GM04504 (cell line): ENCODE results near the gene CABP1.
"Not testable (repeated sequence)": the region's sequence is repeated elsewhere in the genome, so short reads cannot be mapped to it uniquely, and the experiment has no call there.

Experiments
- DNase-seq: peaks from one replicate; pipeline ENCODE4 v3.0.0-alpha.2; 2012; ENCODE audit warnings: low read depth

CABP1 gene

GRCh38 chr12:120639771-120640721 lies at the start of gene CABP1:
Gene CABP1, plus strand, starts transcription at chr12:120640626. Its CDS starts 60 bp downstream, at chr12:120640686.
- no peak for DNase-seq

- no peak for DNase-seq
These were observed 49.6 kb upstream of the CABP1 start for GRCh38 chr12:120590741-120591407.

DNA sequence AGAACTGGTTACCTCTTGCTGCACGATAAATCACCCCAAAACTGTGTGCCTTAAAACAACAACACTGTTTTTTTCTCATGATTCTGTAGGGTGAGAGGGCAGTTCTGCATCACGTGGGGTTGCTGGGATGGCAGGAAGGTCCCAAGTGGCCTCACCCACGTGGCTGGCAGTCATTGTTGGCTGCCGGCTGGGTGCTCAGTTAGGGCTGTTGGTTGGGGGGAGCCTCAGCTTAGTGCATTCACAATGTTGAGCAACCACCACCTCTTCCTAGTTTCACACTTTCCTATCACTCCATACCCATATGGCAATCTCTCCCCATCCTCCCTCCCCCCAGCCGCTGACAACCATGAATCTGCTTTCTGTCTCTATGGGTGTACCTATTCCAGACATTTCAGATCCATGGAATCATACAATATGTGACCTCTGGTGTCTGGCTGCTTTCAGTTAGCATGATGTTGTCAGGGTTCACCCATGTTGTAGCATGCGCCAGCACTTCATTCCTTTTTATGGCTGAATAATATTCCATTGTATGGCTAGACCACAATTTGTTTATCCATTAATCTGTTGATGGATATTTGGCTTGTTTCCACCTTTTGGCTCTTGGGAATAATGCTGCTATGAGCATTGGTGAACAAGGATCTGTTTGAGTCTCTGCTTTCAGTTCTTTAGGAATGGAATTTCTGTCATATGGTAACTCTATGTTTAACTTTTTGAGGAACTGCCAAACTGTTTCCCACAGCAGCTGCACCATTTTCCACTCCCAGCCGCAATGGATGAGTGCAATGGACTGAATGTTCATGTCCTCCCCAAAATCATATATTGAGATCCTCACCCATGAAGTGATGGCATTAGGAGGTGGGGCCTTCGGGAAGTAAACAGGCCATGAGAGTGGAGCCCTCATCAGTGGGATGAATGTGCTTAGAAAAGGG lies 48.0 kb upstream of the CABP1 start:
- DNase-seq, result no peak

DNA sequence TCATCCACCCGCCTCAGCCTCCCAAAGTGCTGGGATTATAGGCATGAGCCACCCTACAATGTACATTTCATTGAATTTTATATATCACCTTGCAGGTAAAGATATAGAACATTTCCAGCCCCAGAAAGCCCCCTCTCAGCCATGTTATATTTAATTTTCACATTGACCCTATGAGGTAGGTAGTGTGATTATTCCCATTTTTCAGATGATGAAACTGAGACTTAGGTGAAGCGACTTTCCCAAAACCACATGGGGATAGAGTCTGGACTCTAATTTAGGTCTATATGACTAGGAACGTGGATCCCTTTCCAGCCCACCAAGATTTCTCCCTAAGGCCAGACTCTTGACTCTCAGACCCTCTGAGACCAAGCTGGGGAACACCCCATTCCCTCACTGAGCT lies 43.5 kb upstream of the CABP1 start:
- DNase-seq, result no peak

- DNase-seq, result no peak
These were observed 42.6 kb upstream of the CABP1 start for GRCh38 chr12:120597861-120598260.

DNA sequence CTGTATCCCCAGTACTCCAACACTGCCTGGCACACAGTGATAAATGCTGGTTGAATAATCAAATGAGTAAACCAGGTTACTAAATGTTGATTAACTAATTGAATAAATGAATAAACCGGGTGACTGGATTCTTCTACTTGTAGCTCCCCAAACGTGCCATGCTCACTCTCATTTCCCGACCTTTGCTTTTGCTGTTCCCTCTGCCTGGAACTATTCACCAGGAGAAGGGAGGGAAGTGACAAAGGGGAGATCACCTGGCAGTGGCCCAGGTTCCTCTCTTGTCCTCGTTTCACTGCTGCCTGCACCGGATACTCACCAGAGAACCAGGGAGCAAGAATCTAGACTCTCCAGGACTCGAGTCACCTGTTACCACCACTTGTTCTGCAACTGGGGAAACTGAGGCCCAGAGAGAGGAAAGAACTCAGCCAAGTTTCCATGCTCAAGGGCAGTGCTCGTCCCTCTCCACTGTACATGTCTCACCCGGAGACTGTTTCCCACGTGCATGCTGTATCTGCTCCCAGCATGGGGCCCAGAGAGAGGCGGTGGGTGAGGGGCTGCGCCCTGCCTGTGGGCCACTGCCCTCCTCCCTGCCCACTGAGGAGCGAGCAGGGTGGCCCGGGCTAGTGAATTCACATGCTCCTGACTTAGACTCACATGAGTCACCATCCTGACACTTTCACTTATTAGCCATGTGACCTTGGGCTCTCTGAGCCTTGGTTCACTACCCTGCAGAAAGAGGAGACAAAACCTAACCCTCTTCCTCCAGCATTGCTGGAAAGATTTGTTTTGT lies 41.6 kb upstream of the CABP1 start:
- no peak for DNase-seq

GRCh38 chr12:120599672-120600552 lies 40.5 kb upstream of the CABP1 start:
- DNase-seq, result no peak

- DNase-seq, result not testable (repeated sequence)
These were observed 38.0 kb upstream of the CABP1 start for GRCh38 chr12:120602416-120602815.

- DNase-seq, result no peak
These were observed 29.9 kb upstream of the CABP1 start for GRCh38 chr12:120610560-120610959.

GRCh38 chr12:120611534-120611933 lies 28.9 kb upstream of the CABP1 start:
- DNase-seq, result not testable (repeated sequence)

DNA sequence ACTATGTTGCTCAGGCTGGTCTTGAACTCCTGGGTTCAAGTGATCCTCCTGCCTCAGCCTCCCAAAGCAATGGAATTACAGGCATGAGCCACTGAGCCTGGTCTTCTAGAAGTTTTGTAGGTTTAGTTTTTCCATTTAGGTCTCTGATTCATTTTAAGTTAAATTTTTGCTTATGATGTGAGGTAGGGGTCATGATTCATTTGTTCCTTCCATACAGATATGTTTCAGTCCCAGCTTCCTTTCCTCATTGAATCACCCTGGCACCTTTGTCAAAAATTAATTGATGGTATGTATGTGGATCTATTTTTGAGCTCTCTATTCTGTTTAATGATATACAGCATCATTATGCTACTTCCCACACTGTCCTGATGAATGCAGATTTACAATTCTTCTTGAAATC lies 25.6 kb upstream of the CABP1 start:
- DNase-seq, result no peak

DNA sequence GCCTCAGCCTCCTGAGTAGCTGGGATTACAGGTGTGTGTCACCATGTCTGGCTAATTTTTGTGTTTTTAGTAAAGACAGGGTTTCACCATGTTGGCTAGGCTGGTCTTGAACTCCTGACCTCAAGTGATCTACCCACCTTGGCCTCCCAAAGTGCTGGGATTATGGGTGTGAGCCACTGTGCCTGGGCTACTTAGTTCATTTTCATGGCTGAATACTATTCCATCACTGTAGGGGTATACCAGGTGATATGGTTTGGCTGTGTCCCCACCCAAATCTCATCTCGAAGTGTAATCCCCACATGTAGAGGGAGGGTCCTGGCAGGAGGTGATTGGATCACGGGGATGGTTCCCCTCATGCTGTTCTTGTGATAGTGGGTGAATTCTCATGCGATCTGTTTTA lies 23.2 kb upstream of the CABP1 start:
- DNase-seq, result not testable (repeated sequence)

DNA sequence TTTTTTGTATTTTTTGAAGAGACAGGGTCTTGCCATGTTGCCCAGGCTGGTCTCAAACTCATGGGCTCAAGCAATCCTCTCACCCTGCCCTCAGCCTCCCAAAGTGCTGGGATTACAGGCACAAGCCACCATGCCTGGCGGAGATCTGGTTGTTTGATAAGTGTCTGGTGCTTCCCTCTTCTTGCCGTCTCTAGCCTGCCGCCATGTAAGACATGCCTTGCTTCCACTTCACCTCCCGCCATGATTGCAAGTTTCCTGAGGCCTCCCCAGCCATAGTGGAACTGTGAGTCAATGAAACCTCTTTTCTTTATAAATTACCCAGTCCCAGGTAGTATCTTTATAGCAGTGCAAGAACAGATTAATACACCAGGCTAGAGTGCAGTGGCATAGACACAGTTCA lies 22.7 kb upstream of the CABP1 start:
- DNase-seq, result not testable (repeated sequence)

- DNase-seq, result no peak
These were observed 21.3 kb upstream of the CABP1 start for GRCh38 chr12:120618954-120619615.

DNA sequence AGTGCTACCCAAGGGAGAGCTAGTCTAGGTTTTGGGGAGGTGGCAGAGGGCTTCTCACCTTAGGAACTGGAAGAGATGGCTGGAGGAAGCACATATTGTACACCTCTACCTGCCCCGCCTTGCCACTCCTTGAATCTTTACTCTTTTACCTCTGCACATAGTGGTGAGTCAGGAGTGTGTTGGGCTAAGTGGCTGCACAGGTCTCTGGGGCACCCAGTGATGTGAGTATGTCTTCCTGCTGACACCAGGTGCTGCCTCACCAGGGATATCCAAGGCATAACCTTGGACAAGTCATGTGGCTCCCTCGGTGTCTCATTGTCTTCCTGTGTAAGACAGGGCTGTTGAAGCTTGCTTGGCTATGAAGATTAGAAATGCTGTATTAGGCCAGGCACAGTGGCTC lies 19.8 kb upstream of the CABP1 start:
- DNase-seq, result no peak

DNA sequence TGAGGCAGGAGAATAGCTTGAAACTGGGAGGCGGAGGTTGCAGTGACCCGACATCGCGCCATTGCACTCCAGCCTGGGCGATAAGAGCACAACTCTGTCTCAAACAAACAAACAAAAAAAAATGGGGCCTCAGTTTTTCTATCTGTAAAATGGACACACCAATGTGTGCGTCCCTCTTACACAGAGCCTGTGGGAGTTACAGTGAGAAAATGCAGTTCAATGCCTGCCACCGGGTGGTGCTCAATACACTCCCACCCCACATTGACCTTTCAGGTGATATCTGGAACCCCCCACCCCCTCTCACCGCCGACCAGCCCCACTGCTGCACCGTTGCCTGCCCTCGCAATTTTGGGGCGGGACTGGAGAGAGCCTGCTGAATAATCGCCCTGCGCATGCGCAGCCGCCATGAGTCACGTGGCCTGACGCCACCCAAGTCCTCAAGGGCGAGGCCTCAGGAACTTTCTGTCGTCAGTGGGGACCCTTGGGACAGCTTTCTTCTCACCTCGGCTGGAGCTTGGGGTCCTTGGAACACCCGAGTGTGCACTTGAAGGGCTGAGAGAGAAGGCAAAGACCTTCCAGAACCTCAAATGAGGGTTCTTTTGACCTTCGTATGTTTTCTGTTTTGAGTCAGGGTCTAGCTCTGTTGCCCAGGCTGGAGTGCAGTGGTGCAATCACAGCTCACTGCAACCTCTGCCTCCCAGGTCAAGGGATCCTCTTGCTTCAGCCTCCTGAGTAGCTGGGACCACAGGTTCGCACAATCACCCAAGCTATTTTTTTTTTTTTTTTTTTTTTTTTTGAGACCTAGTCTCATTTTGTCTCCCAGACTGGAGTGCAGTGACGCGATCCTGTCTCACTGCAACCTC lies 14.6 kb upstream of the CABP1 start:
- no peak for DNase-seq

DNA sequence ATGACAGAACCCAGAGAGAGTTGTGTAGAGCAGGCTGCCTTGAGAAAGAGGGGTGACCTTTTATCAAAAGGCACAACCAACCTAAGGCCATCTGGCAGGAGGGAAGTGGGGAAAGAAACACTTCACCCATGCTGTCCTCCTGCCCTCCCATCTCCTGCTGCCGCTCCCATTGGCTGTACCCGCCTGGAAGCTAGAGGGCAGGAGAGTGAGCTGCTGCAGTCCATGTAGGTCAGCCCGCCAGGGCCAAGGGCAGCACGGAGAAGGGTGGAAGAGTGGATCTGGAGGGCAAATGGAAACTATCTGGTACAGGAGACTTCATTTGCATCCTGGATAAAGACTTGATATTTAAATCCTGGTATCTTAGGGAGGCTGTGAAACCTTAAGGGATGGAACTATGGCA lies 11.5 kb upstream of the CABP1 start:
- no peak for DNase-seq

- no peak for DNase-seq
These were observed 10.1 kb upstream of the CABP1 start for GRCh38 chr12:120630104-120630892.
